DOHH2 (cell line): ENCODE results near the gene KCNE1.

ENCODE experiments used
- CTCF ChIP-seq: fragments of 200-600 bp; sonication (generic); IDR thresholded peaks from one replicate; pipeline ENCODE4 v1.5.1; 2014; ENCODE audit warnings: antibody characterized with exemption, mild to moderate bottlenecking, low read depth, low read length; ENCODE audit not compliant: poor library complexity, severe bottlenecking
- EZH2phosphoT487 ChIP-seq: fragments of 200-600 bp; sonication (generic); IDR thresholded peaks from 2 replicates; pipeline ENCODE4 v1.6.1; 2017; ENCODE audit warnings: borderline replicate concordance, mild to moderate bottlenecking, antibody characterized with exemption, low read length, moderate library complexity, mixed read lengths

DNA sequence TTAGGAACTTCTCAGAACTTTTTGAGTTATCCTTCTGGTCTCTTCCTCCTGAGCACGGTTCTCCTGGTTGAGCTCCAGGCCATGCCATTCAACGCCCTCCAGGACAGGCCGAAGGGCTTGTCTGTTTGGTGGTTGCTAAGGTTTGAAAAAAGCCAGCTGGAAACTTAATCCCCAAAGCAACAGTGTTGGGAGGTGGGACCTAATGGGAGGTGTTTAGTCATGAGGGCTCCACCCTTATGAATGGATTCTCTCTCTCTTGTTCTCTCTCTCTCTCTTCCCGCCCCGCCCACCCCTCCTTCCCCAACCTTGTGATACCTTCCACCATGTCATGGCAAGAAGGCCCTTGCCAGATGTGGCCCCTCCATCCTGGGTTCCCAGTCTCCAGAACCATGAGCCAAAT lies 829 bp downstream of the KCNE1 start:
- TF ChIP-seq CTCF (no peak), EZH2phosphoT487 (no peak)
